Measurements from ENCODE around the gene NMNAT2. TPM values are rescaled to one million over a fixed set of nuclear protein-coding genes. Genes with fewer than 3 reads are reported as not detected.

NMNAT2 gene
- polyA plus RNA-seq, 1 experiment: 2.1 TPM

- no peaks in the 10 kb centered on the region for H3K27me3 ChIP-seq (ENCODE audit: control insufficient read depth, insufficient read depth, low read length)
- POLR2A ChIA-PET: no interaction called here
- H3K36me3 ChIP-seq (ENCODE audit: control insufficient read depth, insufficient read depth, low read length): no peaks in the 10 kb centered on the region
- H3K4me3 ChIP-seq (ENCODE audit: low read depth, low read length): no peak overlapping the region
- TF ChIP-seq, protein P1, sequence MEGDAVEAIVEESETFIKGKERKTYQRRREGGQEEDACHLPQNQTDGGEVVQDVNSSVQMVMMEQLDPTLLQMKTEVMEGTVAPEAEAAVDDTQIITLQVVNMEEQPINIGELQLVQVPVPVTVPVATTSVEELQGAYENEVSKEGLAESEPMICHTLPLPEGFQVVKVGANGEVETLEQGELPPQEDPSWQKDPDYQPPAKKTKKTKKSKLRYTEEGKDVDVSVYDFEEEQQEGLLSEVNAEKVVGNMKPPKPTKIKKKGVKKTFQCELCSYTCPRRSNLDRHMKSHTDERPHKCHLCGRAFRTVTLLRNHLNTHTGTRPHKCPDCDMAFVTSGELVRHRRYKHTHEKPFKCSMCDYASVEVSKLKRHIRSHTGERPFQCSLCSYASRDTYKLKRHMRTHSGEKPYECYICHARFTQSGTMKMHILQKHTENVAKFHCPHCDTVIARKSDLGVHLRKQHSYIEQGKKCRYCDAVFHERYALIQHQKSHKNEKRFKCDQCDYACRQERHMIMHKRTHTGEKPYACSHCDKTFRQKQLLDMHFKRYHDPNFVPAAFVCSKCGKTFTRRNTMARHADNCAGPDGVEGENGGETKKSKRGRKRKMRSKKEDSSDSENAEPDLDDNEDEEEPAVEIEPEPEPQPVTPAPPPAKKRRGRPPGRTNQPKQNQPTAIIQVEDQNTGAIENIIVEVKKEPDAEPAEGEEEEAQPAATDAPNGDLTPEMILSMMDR (IDR thresholded peaks at IDR 0.05; ENCODE audit: insufficient read depth, low read depth, low read length): no peak
- CTCF ChIA-PET: interaction anchor here (0.6 to 1.8 kb wide), 3 partner anchors 9 to 104 kb away, joined by 3 to 4 read pairs (median 3); no protein-coding TSS in a partner anchor
- no peak for DNase-seq (ENCODE audit: low read depth)
Observed at GRCh38 chr1:183214021-183214970, 203.9 kb downstream of the NMNAT2 start.

DNA sequence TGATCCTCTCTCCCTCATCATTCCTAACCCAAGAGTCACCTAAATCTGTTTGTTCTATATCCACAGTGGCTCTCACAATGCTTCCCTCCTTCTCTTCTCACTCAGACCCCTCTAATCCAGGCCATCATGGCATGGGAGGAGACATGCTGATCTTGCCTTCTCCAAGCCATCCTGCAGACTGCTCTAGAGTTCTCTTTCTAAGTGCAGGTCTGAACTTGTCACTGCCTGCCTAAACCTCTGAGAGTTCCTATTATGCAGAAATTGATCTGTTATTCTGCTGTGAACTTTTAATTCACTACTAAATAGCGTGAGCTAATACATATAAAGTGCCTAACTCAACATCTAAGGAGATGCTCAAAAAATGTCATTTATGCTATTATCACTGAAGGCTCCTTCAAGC is 205.3 kb downstream of the NMNAT2 start:
- Histone ChIP-seq H3K36me3 (ENCODE audit: control insufficient read depth, insufficient read depth, low read length) (no peaks in the 10 kb centered on the region), H3K4me3 (ENCODE audit: low read depth, low read length) (no peak overlapping the region), H3K27me3 (ENCODE audit: control insufficient read depth, insufficient read depth, low read length) (no peaks in the 10 kb centered on the region)
- DNase-seq (ENCODE audit: low read depth): no peak
- ChIA-PET CTCF (interaction anchor here (1.6 kb wide), 1 partner anchor 10 kb away, joined by 3 read pairs; no protein-coding TSS in a partner anchor), POLR2A (no interaction called here)
- TF ChIP-seq, protein P1 (IDR thresholded peaks at IDR 0.05; ENCODE audit: insufficient read depth, low read depth, low read length): no peak

GRCh38 chr1:183210681-183211080 is 207.5 kb downstream of the NMNAT2 start:
- Histone ChIP-seq H3K36me3 (ENCODE audit: control insufficient read depth, insufficient read depth, low read length) (no peaks in the 10 kb centered on the region), H3K4me3 (ENCODE audit: low read depth, low read length) (no peak overlapping the region), H3K27me3 (ENCODE audit: control insufficient read depth, insufficient read depth, low read length) (no peaks in the 10 kb centered on the region)
- TF ChIP-seq, protein P1 (IDR thresholded peaks at IDR 0.05; ENCODE audit: insufficient read depth, low read depth, low read length): no peak
- ChIA-PET POLR2A (no interaction called here), CTCF (interaction anchor here (0.9 to 1.2 kb wide), 2 partner anchors 15 to 17 kb away, joined by 3 read pairs; no protein-coding TSS in a partner anchor)
- DNase-seq (ENCODE audit: low read depth): no peak

DNA sequence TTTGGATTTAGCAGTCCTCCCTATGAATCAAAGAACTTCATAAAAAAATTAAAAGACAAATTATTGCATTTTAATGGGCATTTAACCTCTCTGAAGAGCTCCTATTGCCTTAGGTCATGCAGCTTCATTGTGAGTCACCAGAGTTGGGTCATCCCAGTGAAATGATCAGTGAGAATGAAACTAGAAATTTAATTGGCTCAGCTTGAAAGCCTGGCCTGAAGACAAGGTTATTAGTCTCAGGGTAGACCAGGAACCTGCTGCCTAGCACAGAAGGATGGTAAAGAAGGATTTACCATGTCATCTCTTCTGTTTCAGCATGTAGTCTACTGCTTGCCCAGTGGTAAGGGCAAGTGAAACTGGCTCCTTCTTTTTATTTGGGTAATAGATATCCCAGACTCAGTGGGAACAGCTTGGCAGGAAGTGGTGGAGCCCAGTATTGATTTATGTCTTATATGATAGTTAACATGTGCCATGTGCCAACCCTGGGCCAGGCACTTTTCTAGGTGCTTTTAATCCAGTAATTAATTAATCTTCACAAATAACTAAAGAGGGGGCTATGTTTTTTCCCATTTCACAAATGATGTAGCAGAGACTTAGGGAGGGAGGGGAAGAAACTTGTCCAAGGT is 208.5 kb downstream of the NMNAT2 start:
- POLR2A ChIA-PET: interaction anchor here (0.8 kb wide), 1 partner anchor 184 kb away, joined by 3 read pairs; no protein-coding TSS in a partner anchor
- DNase-seq (ENCODE audit: low read depth): peak; percentile 83
- Histone ChIP-seq H3K4me3 (ENCODE audit: low read depth, low read length) (no peak overlapping the region), H3K36me3 (ENCODE audit: control insufficient read depth, insufficient read depth, low read length) (no peaks in the 10 kb centered on the region), H3K27me3 (ENCODE audit: control insufficient read depth, insufficient read depth, low read length) (no peaks in the 10 kb centered on the region)
- CTCF ChIA-PET: interaction anchor here (0.6 kb wide), 1 partner anchor 19 kb away, joined by 3 read pairs; no protein-coding TSS in a partner anchor
- TF ChIP-seq, protein P1 (IDR thresholded peaks at IDR 0.05; ENCODE audit: insufficient read depth, low read depth, low read length): no peak
